Activated B cell treated with CpG ODN at 0.5 μM for 24 hours (primary cell): Measurements from ENCODE around the gene KAZN. TPM values are rescaled to one million over a fixed set of nuclear protein-coding genes. Genes with fewer than 3 reads are reported as not detected.

ENCODE experiments used
- ATAC-seq: fragments of 200-7000 bp; cut with Tn5 transposase; one replicate; pipeline ENCODE4 v1.10.0; 2021; ENCODE audit warnings: low read depth, mild to moderate bottlenecking, moderate library complexity
- CTCF ChIA-PET: fragments of 350-600 bp; sonication (Branson Sonifier 250); formaldehyde crosslinking; loops from one replicate; lab custom pipeline; 2021; ENCODE audit warnings: antibody characterized with exemption; lab: Charles Lee
- POLR2A ChIA-PET: fragments of 350-600 bp; sonication (Branson Sonifier 250); formaldehyde crosslinking; loops from one replicate; lab custom pipeline; 2021; ENCODE audit warnings: antibody characterized with exemption; lab: Charles Lee
- DNase-seq: peaks from one replicate; pipeline ENCODE4 v3.0.0; 2022
- H3K27ac Mint-ChIP-seq: one replicate; pipeline ENCODE4 v1.8.0; 2020; ENCODE audit warnings: mixed read lengths
- H3K27me3 Mint-ChIP-seq: one replicate; pipeline ENCODE4 v1.8.0; 2021; ENCODE audit warnings: mixed read lengths
- H3K36me3 Mint-ChIP-seq: one replicate; pipeline ENCODE4 v1.8.0; 2021; ENCODE audit warnings: low read depth, mixed read lengths
- H3K4me1 Mint-ChIP-seq: one replicate; pipeline ENCODE4 v1.8.0; 2021; ENCODE audit warnings: mixed read lengths
- H3K4me3 Mint-ChIP-seq: one replicate; pipeline ENCODE4 v1.8.0; 2020; ENCODE audit warnings: mild to moderate bottlenecking, mixed read lengths
- H3K9me3 Mint-ChIP-seq: one replicate; pipeline ENCODE4 v1.8.0; 2020; ENCODE audit warnings: mixed read lengths
- intact Hi-C: fragments of 100-400 bp; cut with micrococcal nuclease; formaldehyde crosslinking; loops from one replicate; pipeline ENCODE4 v1.15.1; 2024
- total RNA-seq: library from RNA; stranded (reverse); gene quantifications from 2 replicates; pipeline ENCODE4 v1.2.3, GENCODE V29; 2022
- TF ChIP-seq, protein P1 (sequence below): fragments of 200-600 bp; IDR thresholded peaks from one replicate; pipeline ENCODE4 v1.8.0; 2022; ENCODE audit warnings: antibody characterized with exemption, mild to moderate bottlenecking

Gene KAZN
- total RNA-seq, 1 donor from 2014 or later = 0.73 TPM

GRCh38 chr1:15056515-15057285 is 458.2 kb downstream of the KAZN start:
- CTCF ChIA-PET = interaction anchor here (1.4 kb wide), 1 partner anchor 9 kb away, joined by 4 read pairs; no protein-coding TSS in a partner anchor
- Mint-ChIP-seq H3K27ac (no peak overlapping the region), H3K27me3 (no peaks in the 10 kb centered on the region)

DNA sequence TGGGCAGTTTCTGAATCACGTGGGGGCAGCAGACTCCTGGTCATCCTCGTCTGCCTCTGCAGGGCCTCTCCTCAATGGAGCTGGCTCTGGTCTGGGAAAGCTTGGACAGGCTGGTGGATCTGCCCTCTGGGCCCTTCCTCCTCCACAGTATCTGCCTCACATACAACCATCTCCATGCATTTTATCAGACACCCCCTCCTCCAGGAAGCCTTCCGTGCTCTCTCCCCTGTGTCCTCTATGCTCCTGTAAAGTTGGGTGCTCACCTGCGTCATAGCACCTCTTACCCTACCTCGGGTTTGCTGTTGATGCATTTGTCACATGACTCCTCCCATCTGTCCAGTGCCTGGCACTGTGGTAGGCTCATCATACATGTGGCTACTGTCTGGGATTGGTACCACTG is 459.3 kb downstream of the KAZN start:
- ChIA-PET CTCF (no interaction called here), POLR2A (no interaction called here)
- no peak for ATAC-seq
- no peak overlapping the region for H3K4me3 Mint-ChIP-seq
- peaks cover 5% of the 10 kb centered on the region for H3K9me3 Mint-ChIP-seq
- H3K27me3 Mint-ChIP-seq = no peaks in the 10 kb centered on the region
- H3K4me1 Mint-ChIP-seq = no peaks in the 10 kb centered on the region
- no peaks in the 10 kb centered on the region for H3K36me3 Mint-ChIP-seq
- intact Hi-C loops = no loop called here
- no peak for DNase-seq
- no peak overlapping the region for H3K27ac Mint-ChIP-seq
- TF ChIP-seq, protein P1, sequence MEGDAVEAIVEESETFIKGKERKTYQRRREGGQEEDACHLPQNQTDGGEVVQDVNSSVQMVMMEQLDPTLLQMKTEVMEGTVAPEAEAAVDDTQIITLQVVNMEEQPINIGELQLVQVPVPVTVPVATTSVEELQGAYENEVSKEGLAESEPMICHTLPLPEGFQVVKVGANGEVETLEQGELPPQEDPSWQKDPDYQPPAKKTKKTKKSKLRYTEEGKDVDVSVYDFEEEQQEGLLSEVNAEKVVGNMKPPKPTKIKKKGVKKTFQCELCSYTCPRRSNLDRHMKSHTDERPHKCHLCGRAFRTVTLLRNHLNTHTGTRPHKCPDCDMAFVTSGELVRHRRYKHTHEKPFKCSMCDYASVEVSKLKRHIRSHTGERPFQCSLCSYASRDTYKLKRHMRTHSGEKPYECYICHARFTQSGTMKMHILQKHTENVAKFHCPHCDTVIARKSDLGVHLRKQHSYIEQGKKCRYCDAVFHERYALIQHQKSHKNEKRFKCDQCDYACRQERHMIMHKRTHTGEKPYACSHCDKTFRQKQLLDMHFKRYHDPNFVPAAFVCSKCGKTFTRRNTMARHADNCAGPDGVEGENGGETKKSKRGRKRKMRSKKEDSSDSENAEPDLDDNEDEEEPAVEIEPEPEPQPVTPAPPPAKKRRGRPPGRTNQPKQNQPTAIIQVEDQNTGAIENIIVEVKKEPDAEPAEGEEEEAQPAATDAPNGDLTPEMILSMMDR = no peak

More at GRCh38 chr1:15056515-15057285, 458.2 kb downstream of the KAZN start:
- Mint-ChIP-seq H3K9me3 (peaks cover 5% of the 10 kb centered on the region), H3K4me1 (no peaks in the 10 kb centered on the region), H3K4me3 (no peak overlapping the region), H3K36me3 (no peaks in the 10 kb centered on the region)
- intact Hi-C loops = no loop called here
- TF ChIP-seq, protein P1 = no peak
- ATAC-seq (no peak), DNase-seq (no peak)
- POLR2A ChIA-PET = no interaction called here

GRCh38 chr1:15058261-15058660 is 459.8 kb downstream of the KAZN start:
- ATAC-seq (no peak), DNase-seq (no peak)
- H3K27ac Mint-ChIP-seq = no peak overlapping the region
- H3K4me3 Mint-ChIP-seq = no peak overlapping the region
- no peaks in the 10 kb centered on the region for H3K4me1 Mint-ChIP-seq
- CTCF ChIA-PET = no interaction called here
- POLR2A ChIA-PET = no interaction called here
- intact Hi-C loops = no loop called here
- peaks cover 5% of the 10 kb centered on the region for H3K9me3 Mint-ChIP-seq
- TF ChIP-seq, protein P1 = no peak
- H3K36me3 Mint-ChIP-seq = no peaks in the 10 kb centered on the region
- no peaks in the 10 kb centered on the region for H3K27me3 Mint-ChIP-seq

DNA sequence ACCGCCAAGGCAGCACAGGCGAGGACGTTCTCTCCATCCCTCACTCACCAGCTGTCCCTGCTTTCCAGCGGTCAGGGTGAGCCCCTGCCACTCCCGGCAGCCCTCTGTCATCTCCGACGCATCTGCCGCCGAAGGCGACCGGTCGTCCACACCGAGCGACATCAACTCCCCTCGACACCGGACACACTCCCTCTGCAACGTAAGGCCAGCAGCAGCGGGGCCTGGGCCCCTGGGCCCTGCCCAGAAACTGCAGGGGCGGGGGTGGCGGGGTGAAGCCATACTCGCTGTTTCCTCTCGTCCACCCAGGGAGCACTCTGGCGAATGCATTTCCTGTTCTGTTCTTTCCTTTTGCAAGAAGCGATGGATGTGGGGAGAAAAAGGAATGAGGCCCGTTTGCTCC is 461.6 kb downstream of the KAZN start:
- intact Hi-C loops = no loop called here
- ChIA-PET POLR2A (no interaction called here), CTCF (no interaction called here)
- H3K4me3 Mint-ChIP-seq = no peak overlapping the region
- ATAC-seq (no peak), DNase-seq (no peak)
- H3K27ac Mint-ChIP-seq = no peak overlapping the region
- peaks cover 5% of the 10 kb centered on the region for H3K9me3 Mint-ChIP-seq
- H3K36me3 Mint-ChIP-seq = no peaks in the 10 kb centered on the region
- TF ChIP-seq, protein P1 = no peak
- H3K4me1 Mint-ChIP-seq = no peaks in the 10 kb centered on the region
- H3K27me3 Mint-ChIP-seq = no peaks in the 10 kb centered on the region

- DNase-seq (no peak), ATAC-seq (no peak)
- POLR2A ChIA-PET = no interaction called here
- no peaks in the 10 kb centered on the region for H3K27me3 Mint-ChIP-seq
- no peaks in the 10 kb centered on the region for H3K36me3 Mint-ChIP-seq
- TF ChIP-seq, protein P1 = no peak
- intact Hi-C loops = no loop called here
- no peak overlapping the region for H3K27ac Mint-ChIP-seq
- H3K4me3 Mint-ChIP-seq = no peak overlapping the region
- H3K4me1 Mint-ChIP-seq = no peaks in the 10 kb centered on the region
- peaks cover 5% of the 10 kb centered on the region for H3K9me3 Mint-ChIP-seq
- CTCF ChIA-PET = no interaction called here
Observed at GRCh38 chr1:15062479-15063099, 464.1 kb downstream of the KAZN start.
